CD4-positive, alpha-beta T cell (primary cell): ENCODE measurements around the gene SULF2. TPM values are rescaled to one million over a fixed set of nuclear protein-coding genes. Genes with fewer than 3 reads are reported as not detected.

Source experiments
- ATAC-seq: fragments of 200-7000 bp; cut with Tn5 transposase; one replicate; pipeline ENCODE4 v1.10.0; 2022; ENCODE audit warnings: mild to moderate bottlenecking; ENCODE audit not compliant: poor library complexity
- CTCF ChIA-PET: fragments of 350-600 bp; sonication (Branson Sonifier 250); formaldehyde crosslinking; loops from one replicate; lab custom pipeline; 2021; ENCODE audit warnings: antibody characterized with exemption, inconsistent platforms; lab: Charles Lee
- POLR2A ChIA-PET: fragments of 350-600 bp; sonication (Branson Sonifier 250); formaldehyde crosslinking; loops from one replicate; lab custom pipeline; 2021; ENCODE audit warnings: antibody characterized with exemption, inconsistent platforms; lab: Charles Lee
- DNase-seq, 14 experiments: peaks; one replicate each; pipeline ENCODE4 v3.0.0-alpha.2; 2013 to 2020; ENCODE audit warnings: mixed read lengths in 2 of 14
- H3K27ac ChIP-seq, 2 donors: one replicate each; pipeline versions ENCODE4 v1.5.1 to v1.7.0; 2013; ENCODE audit warnings: low read length in 2 of 2, low read depth in 1 of 2, mild to moderate bottlenecking in 1 of 2
- H3K27me3 ChIP-seq, 2 experiments: 1 replicate in 1 of 2; 2 replicates in 1 of 2; pipeline versions ENCODE4 v1.6.1 to v1.7.0; 2013; ENCODE audit warnings: low read length in 2 of 2, control low read depth in 1 of 2, mild to moderate bottlenecking in 1 of 2, moderate library complexity in 1 of 2; ENCODE audit not compliant: insufficient read depth in 2 of 2, control insufficient read depth in 1 of 2
- H3K36me3 ChIP-seq: one replicate; pipeline ENCODE4 v1.6.1; 2013; ENCODE audit warnings: low read length, control low read depth; ENCODE audit not compliant: insufficient read depth
- H3K4me1 ChIP-seq: one replicate; pipeline ENCODE4 v1.6.1; 2013; ENCODE audit warnings: low read length, control low read depth; ENCODE audit not compliant: insufficient read depth
- H3K4me3 ChIP-seq: one replicate; pipeline ENCODE4 v1.5.1; 2013; ENCODE audit warnings: mild to moderate bottlenecking, low read length, moderate library complexity
- H3K9me3 ChIP-seq, 2 experiments: 1 replicate in 1 of 2; 2 replicates in 1 of 2; pipeline versions ENCODE4 v1.6.1 to v1.7.0; 2013; ENCODE audit warnings: low read length in 2 of 2, mild to moderate bottlenecking in 2 of 2, control low read depth in 1 of 2, moderate library complexity in 1 of 2; ENCODE audit not compliant: control insufficient read depth in 1 of 2, insufficient read depth in 1 of 2
- H3K27ac Mint-ChIP-seq: one replicate; pipeline ENCODE4 v1.8.0; 2020; ENCODE audit warnings: mixed read lengths
- H3K27me3 Mint-ChIP-seq: one replicate; pipeline ENCODE4 v1.8.0; 2021; ENCODE audit warnings: mixed read lengths
- H3K36me3 Mint-ChIP-seq: one replicate; pipeline ENCODE4 v1.8.0; 2021; ENCODE audit warnings: low read depth, mixed read lengths
- H3K4me1 Mint-ChIP-seq: one replicate; pipeline ENCODE4 v1.8.0; 2021; ENCODE audit warnings: low read depth, mixed read lengths
- H3K4me3 Mint-ChIP-seq: one replicate; pipeline ENCODE4 v1.8.0; 2020; ENCODE audit warnings: mild to moderate bottlenecking, mixed read lengths
- H3K9me3 Mint-ChIP-seq: one replicate; pipeline ENCODE4 v1.8.0; 2020; ENCODE audit warnings: mixed read lengths
- CTCF ChIP-seq: fragments of 200-600 bp; IDR thresholded peaks from one replicate; pipeline ENCODE4 v1.8.0; 2022; ENCODE audit warnings: antibody characterized with exemption, mild to moderate bottlenecking
- intact Hi-C, 2 experiments: fragments of 100-400 bp; cut with DNase I in 1 of 2; cut with micrococcal nuclease in 1 of 2; formaldehyde crosslinking; loops; one replicate each; pipeline versions ENCODE4 v1.15.1 to v1.9.0; 2023 to 2025; cut with DNase I, micrococcal nuclease
- total RNA-seq, 174 experiments: library from RNA in 2 of 174; stranded (reverse) in 2 of 174; gene quantifications; one replicate each; pipeline ENCODE4 v1.2.3 and lab custom pipeline; 2021 to 2026

SULF2 gene
- total RNA-seq, 2 experiments from 2014 or later = 1.5 to 2.8 TPM

GRCh38 chr20:47672166-47672565 is 113.1 kb downstream of the SULF2 start:
- Mint-ChIP-seq H3K27me3 (no peaks in the 10 kb centered on the region), H3K9me3 (no peaks in the 10 kb centered on the region), H3K36me3 (no peaks in the 10 kb centered on the region), H3K4me1 (no peaks in the 10 kb centered on the region), H3K27ac (no peak overlapping the region), H3K4me3 (no peak overlapping the region)
- Histone ChIP-seq H3K4me3 (no peak overlapping the region), H3K27ac (no peak overlapping the region), H3K4me1 (no peaks in the 10 kb centered on the region), H3K36me3 (no peaks in the 10 kb centered on the region), H3K9me3 (no peaks in the 10 kb centered on the region), H3K27me3 (no peaks in the 10 kb centered on the region)
- ChIA-PET CTCF (no interaction called here), POLR2A (no interaction called here)
- intact Hi-C loops = no loop called here
- DNase-seq (no peak), ATAC-seq (no peak)
- TF ChIP-seq CTCF = no peak

- Mint-ChIP-seq H3K4me3 (no peak overlapping the region), H3K27ac (no peak overlapping the region), H3K27me3 (no peaks in the 10 kb centered on the region), H3K9me3 (no peaks in the 10 kb centered on the region), H3K4me1 (no peaks in the 10 kb centered on the region), H3K36me3 (no peaks in the 10 kb centered on the region)
- CTCF ChIA-PET = no interaction called here
- Histone ChIP-seq H3K27ac (no peak overlapping the region), H3K27me3 (no peaks in the 10 kb centered on the region), H3K4me3 (no peak overlapping the region), H3K4me1 (no peaks in the 10 kb centered on the region), H3K36me3 (no peaks in the 10 kb centered on the region), H3K9me3 (no peaks in the 10 kb centered on the region)
- no peak for ATAC-seq
- POLR2A ChIA-PET = no interaction called here
- no peak for TF ChIP-seq CTCF
- intact Hi-C loops = no loop called here
- DNase-seq = no peak
Measured at GRCh38 chr20:47670913-47671312, 114.4 kb downstream of the SULF2 start.

- no peaks in the 10 kb centered on the region for H3K36me3 Mint-ChIP-seq
- no peaks in the 10 kb centered on the region for H3K36me3 ChIP-seq
- ChIA-PET POLR2A (no interaction called here), CTCF (no interaction called here)
- DNase-seq (no peak), ATAC-seq (no peak)
- no peaks in the 10 kb centered on the region for H3K27me3 ChIP-seq
- no peak overlapping the region for H3K27ac Mint-ChIP-seq
- no peaks in the 10 kb centered on the region for H3K9me3 ChIP-seq
- no peaks in the 10 kb centered on the region for H3K9me3 Mint-ChIP-seq
- no peak overlapping the region for H3K4me3 ChIP-seq
- no peak overlapping the region for H3K27ac ChIP-seq
- intact Hi-C loops = no loop called here
- H3K4me3 Mint-ChIP-seq = no peak overlapping the region
- no peaks in the 10 kb centered on the region for H3K4me1 Mint-ChIP-seq
- no peaks in the 10 kb centered on the region for H3K4me1 ChIP-seq
- no peak for TF ChIP-seq CTCF
- H3K27me3 Mint-ChIP-seq = no peaks in the 10 kb centered on the region
Measured at GRCh38 chr20:47669927-47670890, 115.1 kb downstream of the SULF2 start.
